ENCODE results near the gene NCK1.
"Not testable (repeated sequence)": the region's sequence is repeated elsewhere in the genome, so short reads cannot be mapped to it uniquely, and the experiment has no call there.

GRCh38 chr3:136969539-136969938 is 107.5 kb downstream of the NCK1 start:
- not testable (repeated sequence) for TF ChIP-seq POLR2A (IDR thresholded peaks at IDR 0.05; ENCODE audit: extremely low read depth, insufficient read length); CTCF (IDR thresholded peaks at IDR 0.05; ENCODE audit: low read depth, low read length); MAX (IDR thresholded peaks at IDR 0.05; ENCODE audit: low read depth, low read length); MYC (IDR thresholded peaks at IDR 0.05; ENCODE audit: low read depth, low read length)
